ENCODE data around the gene LPIN2. TPM values are rescaled to one million over a fixed set of nuclear protein-coding genes. Genes with fewer than 3 reads are reported as not detected.
A peak's percentile ranks its signal among the peaks of the same experiment; 100 is the strongest.
"Not testable (repeated sequence)": the region's sequence is repeated elsewhere in the genome, so short reads cannot be mapped to it uniquely, and the experiment has no call there.

LPIN2 gene
- total and polyA plus RNA-seq, 4 donors = 43.7 to 65.6 (median 49.5) TPM

DNA sequence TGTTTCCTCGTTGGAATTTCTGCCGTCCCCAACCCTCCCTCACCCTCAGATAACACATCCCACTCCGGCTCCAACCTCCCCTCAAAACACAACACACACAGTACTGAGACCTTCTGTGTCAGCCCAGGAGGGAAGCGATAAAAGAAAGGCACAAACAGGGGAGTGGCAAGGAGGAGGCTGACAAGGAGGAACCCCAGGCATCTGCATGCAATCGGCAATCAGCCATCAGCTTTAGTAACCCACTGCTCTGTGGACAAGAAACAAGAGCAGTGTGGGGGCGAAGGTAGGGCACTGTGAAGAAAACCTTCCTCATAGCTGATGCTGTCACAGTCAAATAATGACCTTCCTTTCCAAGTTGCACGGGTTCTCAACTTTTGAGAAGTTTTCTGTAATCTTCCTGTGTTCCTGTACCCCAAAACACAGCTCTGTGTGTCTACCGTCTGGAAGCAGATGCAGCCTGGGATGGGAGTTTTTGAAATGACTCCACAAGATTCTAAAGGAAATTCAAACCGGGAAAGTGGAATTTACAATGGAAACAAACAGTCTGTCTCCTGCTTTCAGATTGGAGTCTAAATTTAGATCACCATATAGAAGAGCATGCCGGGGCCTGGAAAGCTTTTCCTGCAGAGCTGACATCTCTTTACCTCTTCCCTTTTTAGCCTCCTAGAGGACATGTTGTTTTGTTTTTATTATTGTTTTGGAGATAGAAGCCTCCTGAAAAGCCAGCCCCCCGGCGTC lies 16.4 kb upstream of the LPIN2 start:
- peak overlapping the region; percentile 76 for H3K27ac ChIP-seq (ENCODE audit: low read depth, low read length)
- H3K27me3 ChIP-seq (ENCODE audit: control insufficient read depth, insufficient read depth, low read length) = no peaks in the 10 kb centered on the region
- H3K9me3 ChIP-seq (ENCODE audit: control insufficient read depth, insufficient read depth, low read length) = no peaks in the 10 kb centered on the region
- 35% methylated on average over 2 of the region's 12 CpGs for WGBS (ENCODE audit: insufficient coverage)
- no peak overlapping the region for H3K4me3 ChIP-seq (ENCODE audit: low read depth, low read length)
- H3K36me3 ChIP-seq (ENCODE audit: control insufficient read depth, insufficient read depth, low read length) = no peaks in the 10 kb centered on the region
- DNase-seq (ENCODE audit: low read depth in 4 of 6, low spot score in 6 of 6) = peak in 1 of 6 donors; percentile 70
- H3K4me1 ChIP-seq (ENCODE audit: control insufficient read depth, insufficient read depth, low read length) = peaks cover 10% of the 10 kb centered on the region

GRCh38 chr18:3028115-3028514 lies 15.2 kb upstream of the LPIN2 start:
- H3K4me1 ChIP-seq (ENCODE audit: control insufficient read depth, insufficient read depth, low read length) = peaks cover 10% of the 10 kb centered on the region
- not testable (repeated sequence) for H3K36me3 ChIP-seq (ENCODE audit: control insufficient read depth, insufficient read depth, low read length); H3K4me3 ChIP-seq (ENCODE audit: low read depth, low read length); H3K27me3 ChIP-seq (ENCODE audit: control insufficient read depth, insufficient read depth, low read length); H3K9me3 ChIP-seq (ENCODE audit: control insufficient read depth, insufficient read depth, low read length); DNase-seq (ENCODE audit: low read depth in 4 of 6, low spot score in 6 of 6); H3K27ac ChIP-seq (ENCODE audit: low read depth, low read length)
- WGBS (ENCODE audit: insufficient coverage) = 100% methylated on average over 2 of the region's 3 CpGs

GRCh38 chr18:3027370-3027891 lies 14.5 kb upstream of the LPIN2 start:
- Histone ChIP-seq H3K36me3 (ENCODE audit: control insufficient read depth, insufficient read depth, low read length) (no peaks in the 10 kb centered on the region), H3K4me3 (ENCODE audit: low read depth, low read length) (no peak overlapping the region), H3K27ac (ENCODE audit: low read depth, low read length) (peak overlapping the region; percentile 33), H3K9me3 (ENCODE audit: control insufficient read depth, insufficient read depth, low read length) (no peaks in the 10 kb centered on the region), H3K27me3 (ENCODE audit: control insufficient read depth, insufficient read depth, low read length) (no peaks in the 10 kb centered on the region), H3K4me1 (ENCODE audit: control insufficient read depth, insufficient read depth, low read length) (peaks cover 10% of the 10 kb centered on the region)
- 63% methylated on average over 8 of the region's 11 CpGs for WGBS (ENCODE audit: insufficient coverage)
- DNase-seq (ENCODE audit: low read depth in 4 of 6, low spot score in 6 of 6) = peak in 1 of 6 donors; percentile 60

DNA sequence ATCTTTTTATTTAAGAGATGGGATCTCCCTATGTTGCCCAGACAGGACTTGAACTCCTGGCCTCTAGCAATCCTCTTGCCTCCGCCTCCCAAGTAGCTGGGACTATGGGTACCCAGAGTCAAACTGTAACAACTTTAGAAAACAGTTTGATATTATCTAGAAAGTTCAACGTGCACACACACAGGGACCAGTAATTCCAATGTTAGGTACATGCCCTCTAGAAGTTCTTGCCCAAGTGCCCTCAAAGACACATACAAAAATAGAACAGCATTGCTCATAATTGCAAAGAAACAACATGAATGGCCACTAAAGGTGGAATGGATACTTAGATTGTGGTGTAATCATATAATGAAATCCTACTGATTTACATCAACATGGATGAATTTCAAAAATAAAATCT lies 12.6 kb upstream of the LPIN2 start:
- H3K27me3 ChIP-seq (ENCODE audit: control insufficient read depth, insufficient read depth, low read length) = no peaks in the 10 kb centered on the region
- WGBS (ENCODE audit: insufficient coverage) = 100% methylated on average over 1 of the region's 2 CpGs
- peaks cover 10% of the 10 kb centered on the region for H3K4me1 ChIP-seq (ENCODE audit: control insufficient read depth, insufficient read depth, low read length)
- DNase-seq (ENCODE audit: low read depth in 4 of 6, low spot score in 6 of 6) = no peak
- H3K27ac ChIP-seq (ENCODE audit: low read depth, low read length) = no peak overlapping the region
- H3K9me3 ChIP-seq (ENCODE audit: control insufficient read depth, insufficient read depth, low read length) = no peaks in the 10 kb centered on the region
- no peaks in the 10 kb centered on the region for H3K36me3 ChIP-seq (ENCODE audit: control insufficient read depth, insufficient read depth, low read length)
- no peak overlapping the region for H3K4me3 ChIP-seq (ENCODE audit: low read depth, low read length)

GRCh38 chr18:3023603-3024002 lies 10.7 kb upstream of the LPIN2 start:
- H3K27ac ChIP-seq (ENCODE audit: low read depth, low read length) = not testable (repeated sequence)
- 100% methylated on average over 1 of the region's 5 CpGs for WGBS (ENCODE audit: insufficient coverage)

GRCh38 chr18:3016585-3017297 lies 3.8 kb upstream of the LPIN2 start:
- 83% methylated on average over 1 of the region's 3 CpGs for WGBS (ENCODE audit: insufficient coverage)
- Histone ChIP-seq H3K4me3 (ENCODE audit: low read depth, low read length) (no peak overlapping the region), H3K36me3 (ENCODE audit: control insufficient read depth, insufficient read depth, low read length) (no peaks in the 10 kb centered on the region), H3K27ac (ENCODE audit: low read depth, low read length) (no peak overlapping the region), H3K4me1 (ENCODE audit: control insufficient read depth, insufficient read depth, low read length) (peaks cover 14% of the 10 kb centered on the region), H3K9me3 (ENCODE audit: control insufficient read depth, insufficient read depth, low read length) (no peaks in the 10 kb centered on the region), H3K27me3 (ENCODE audit: control insufficient read depth, insufficient read depth, low read length) (no peaks in the 10 kb centered on the region)
- DNase-seq (ENCODE audit: low read depth in 4 of 6, low spot score in 6 of 6) = no peak

More at GRCh38 chr18:3023603-3024002, 10.7 kb upstream of the LPIN2 start:
- H3K36me3 ChIP-seq (ENCODE audit: control insufficient read depth, insufficient read depth, low read length); H3K27me3 ChIP-seq (ENCODE audit: control insufficient read depth, insufficient read depth, low read length); H3K4me1 ChIP-seq (ENCODE audit: control insufficient read depth, insufficient read depth, low read length); H3K9me3 ChIP-seq (ENCODE audit: control insufficient read depth, insufficient read depth, low read length); DNase-seq (ENCODE audit: low read depth in 4 of 6, low spot score in 6 of 6); H3K4me3 ChIP-seq (ENCODE audit: low read depth, low read length): not testable (repeated sequence)

DNA sequence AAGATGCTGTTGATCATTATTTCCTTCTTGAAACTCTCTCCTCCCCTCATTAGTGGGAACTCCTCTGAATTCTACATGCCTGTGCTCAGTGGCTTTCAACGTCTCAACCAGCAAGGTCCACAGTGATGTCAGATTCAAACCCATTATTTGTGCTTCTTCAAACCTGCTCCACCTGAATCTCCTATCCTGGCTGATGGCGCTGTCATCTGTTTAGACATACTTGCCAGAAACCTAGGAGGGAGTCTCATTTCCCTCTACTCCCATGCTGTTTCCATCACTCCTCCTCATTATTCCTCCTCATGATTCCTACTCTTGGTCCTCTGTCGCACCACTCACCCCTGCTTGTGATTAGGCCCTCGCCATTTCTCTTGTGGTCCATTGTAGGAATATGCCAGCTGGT lies 2.9 kb upstream of the LPIN2 start:
- Histone ChIP-seq H3K4me3 (ENCODE audit: low read depth, low read length) (no peak overlapping the region), H3K27ac (ENCODE audit: low read depth, low read length) (peak overlapping the region; percentile 6), H3K27me3 (ENCODE audit: control insufficient read depth, insufficient read depth, low read length) (no peaks in the 10 kb centered on the region), H3K4me1 (ENCODE audit: control insufficient read depth, insufficient read depth, low read length) (peaks cover 20% of the 10 kb centered on the region), H3K9me3 (ENCODE audit: control insufficient read depth, insufficient read depth, low read length) (no peaks in the 10 kb centered on the region), H3K36me3 (ENCODE audit: control insufficient read depth, insufficient read depth, low read length) (peaks cover 3% of the 10 kb centered on the region)
- DNase-seq (ENCODE audit: low read depth in 4 of 6, low spot score in 6 of 6) = no peak
- WGBS (ENCODE audit: insufficient coverage) = 96% methylated on average over 4 of the region's 4 CpGs

- Histone ChIP-seq H3K27me3 (ENCODE audit: control insufficient read depth, insufficient read depth, low read length) (no peaks in the 10 kb centered on the region), H3K9me3 (ENCODE audit: control insufficient read depth, insufficient read depth, low read length) (no peaks in the 10 kb centered on the region), H3K36me3 (ENCODE audit: control insufficient read depth, insufficient read depth, low read length) (peaks cover 3% of the 10 kb centered on the region), H3K4me3 (ENCODE audit: low read depth, low read length) (no peak overlapping the region), H3K27ac (ENCODE audit: low read depth, low read length) (peak overlapping the region; percentile 27), H3K4me1 (ENCODE audit: control insufficient read depth, insufficient read depth, low read length) (peaks cover 20% of the 10 kb centered on the region)
- no peak for DNase-seq (ENCODE audit: low read depth in 4 of 6, low spot score in 6 of 6)
- 83% methylated on average over 1 of the region's 4 CpGs for WGBS (ENCODE audit: insufficient coverage)
Observed at GRCh38 chr18:3015204-3015592, 2.3 kb upstream of the LPIN2 start.

GRCh38 chr18:3014503-3015203 lies 1.7 kb upstream of the LPIN2 start:
- 71% methylated on average over 2 of the region's 7 CpGs for WGBS (ENCODE audit: insufficient coverage)
- Histone ChIP-seq H3K27me3 (ENCODE audit: control insufficient read depth, insufficient read depth, low read length) (no peaks in the 10 kb centered on the region), H3K36me3 (ENCODE audit: control insufficient read depth, insufficient read depth, low read length) (peaks cover 5% of the 10 kb centered on the region), H3K9me3 (ENCODE audit: control insufficient read depth, insufficient read depth, low read length) (no peaks in the 10 kb centered on the region), H3K4me3 (ENCODE audit: low read depth, low read length) (no peak overlapping the region), H3K4me1 (ENCODE audit: control insufficient read depth, insufficient read depth, low read length) (peaks cover 20% of the 10 kb centered on the region), H3K27ac (ENCODE audit: low read depth, low read length) (peak overlapping the region; percentile 64)
- DNase-seq (ENCODE audit: low read depth in 4 of 6, low spot score in 6 of 6) = peak in 1 of 6 donors; percentile 40

Data from spinal cord (tissue), 10 donors.